Nephron (organoid): Measurements from ENCODE around the gene AKIRIN2.
"Not testable (repeated sequence)": the region's sequence is repeated elsewhere in the genome, so short reads cannot be mapped to it uniquely, and the experiment has no call there.

ENCODE experiments used
- H3K27ac Mint-ChIP-seq, 3 experiments: 2 replicates each; pipeline ENCODE4 v1.8.0; 2020; ENCODE audit warnings: mixed read lengths in 3 of 3, mild to moderate bottlenecking in 2 of 3, moderate library complexity in 1 of 3
- H3K27me3 Mint-ChIP-seq: 2 replicates; pipeline ENCODE4 v1.8.0; 2021; ENCODE audit warnings: low read depth, mild to moderate bottlenecking, moderate library complexity, mixed read lengths
- H3K36me3 Mint-ChIP-seq: 2 replicates; pipeline ENCODE4 v1.8.0; 2020; ENCODE audit warnings: low read depth, mixed read lengths
- H3K4me1 Mint-ChIP-seq: 2 replicates; pipeline ENCODE4 v1.8.0; 2020; ENCODE audit warnings: mixed read lengths
- H3K4me3 Mint-ChIP-seq, 3 experiments: 2 replicates each; pipeline ENCODE4 v1.8.0; 2020; ENCODE audit warnings: mild to moderate bottlenecking in 3 of 3, mixed read lengths in 3 of 3, moderate library complexity in 2 of 3
- H3K9me3 Mint-ChIP-seq: 2 replicates; pipeline ENCODE4 v1.8.0; 2020; ENCODE audit warnings: mixed read lengths
- TF ChIP-seq, protein P1 (sequence below), 3 experiments: fragments of 200-600 bp; sonication (generic); IDR thresholded peaks; one replicate each; pipeline ENCODE4 v1.5.0; 2021; ENCODE audit warnings: antibody characterized with exemption in 3 of 3; ENCODE audit not compliant: unreplicated experiment in 3 of 3

AKIRIN2 gene

DNA sequence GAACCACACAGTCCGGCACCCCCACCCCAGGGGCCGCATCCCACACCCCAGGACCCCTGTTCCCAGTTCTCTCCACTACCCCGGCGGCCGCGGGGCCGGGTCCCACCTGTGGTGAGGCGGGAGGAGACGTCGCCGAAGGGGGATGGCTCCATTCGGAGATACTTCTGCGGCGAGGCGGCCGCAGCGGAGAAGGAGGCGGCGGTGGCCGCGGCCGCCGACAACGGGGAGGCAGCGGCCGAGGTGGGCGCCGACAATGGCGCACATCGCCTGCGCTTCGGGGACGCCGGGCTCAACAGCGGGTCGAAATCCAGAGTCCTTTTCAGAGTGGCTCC, 723 bp downstream of the AKIRIN2 start:
- Mint-ChIP-seq H3K4me3 (peak overlapping the region; percentile 90 to 97 (median 95)), H3K27ac (peak overlapping the region; percentile 98 to 99 (median 99)), H3K27me3 (no peaks in the 10 kb centered on the region), H3K36me3 (peaks cover 3% of the 10 kb centered on the region), H3K4me1 (peaks cover 29% of the 10 kb centered on the region), H3K9me3 (no peaks in the 10 kb centered on the region)
- TF ChIP-seq, protein P1, sequence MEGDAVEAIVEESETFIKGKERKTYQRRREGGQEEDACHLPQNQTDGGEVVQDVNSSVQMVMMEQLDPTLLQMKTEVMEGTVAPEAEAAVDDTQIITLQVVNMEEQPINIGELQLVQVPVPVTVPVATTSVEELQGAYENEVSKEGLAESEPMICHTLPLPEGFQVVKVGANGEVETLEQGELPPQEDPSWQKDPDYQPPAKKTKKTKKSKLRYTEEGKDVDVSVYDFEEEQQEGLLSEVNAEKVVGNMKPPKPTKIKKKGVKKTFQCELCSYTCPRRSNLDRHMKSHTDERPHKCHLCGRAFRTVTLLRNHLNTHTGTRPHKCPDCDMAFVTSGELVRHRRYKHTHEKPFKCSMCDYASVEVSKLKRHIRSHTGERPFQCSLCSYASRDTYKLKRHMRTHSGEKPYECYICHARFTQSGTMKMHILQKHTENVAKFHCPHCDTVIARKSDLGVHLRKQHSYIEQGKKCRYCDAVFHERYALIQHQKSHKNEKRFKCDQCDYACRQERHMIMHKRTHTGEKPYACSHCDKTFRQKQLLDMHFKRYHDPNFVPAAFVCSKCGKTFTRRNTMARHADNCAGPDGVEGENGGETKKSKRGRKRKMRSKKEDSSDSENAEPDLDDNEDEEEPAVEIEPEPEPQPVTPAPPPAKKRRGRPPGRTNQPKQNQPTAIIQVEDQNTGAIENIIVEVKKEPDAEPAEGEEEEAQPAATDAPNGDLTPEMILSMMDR (IDR thresholded peaks at IDR 0.05; ENCODE audit: unreplicated experiment in 3 of 3): no peak

DNA sequence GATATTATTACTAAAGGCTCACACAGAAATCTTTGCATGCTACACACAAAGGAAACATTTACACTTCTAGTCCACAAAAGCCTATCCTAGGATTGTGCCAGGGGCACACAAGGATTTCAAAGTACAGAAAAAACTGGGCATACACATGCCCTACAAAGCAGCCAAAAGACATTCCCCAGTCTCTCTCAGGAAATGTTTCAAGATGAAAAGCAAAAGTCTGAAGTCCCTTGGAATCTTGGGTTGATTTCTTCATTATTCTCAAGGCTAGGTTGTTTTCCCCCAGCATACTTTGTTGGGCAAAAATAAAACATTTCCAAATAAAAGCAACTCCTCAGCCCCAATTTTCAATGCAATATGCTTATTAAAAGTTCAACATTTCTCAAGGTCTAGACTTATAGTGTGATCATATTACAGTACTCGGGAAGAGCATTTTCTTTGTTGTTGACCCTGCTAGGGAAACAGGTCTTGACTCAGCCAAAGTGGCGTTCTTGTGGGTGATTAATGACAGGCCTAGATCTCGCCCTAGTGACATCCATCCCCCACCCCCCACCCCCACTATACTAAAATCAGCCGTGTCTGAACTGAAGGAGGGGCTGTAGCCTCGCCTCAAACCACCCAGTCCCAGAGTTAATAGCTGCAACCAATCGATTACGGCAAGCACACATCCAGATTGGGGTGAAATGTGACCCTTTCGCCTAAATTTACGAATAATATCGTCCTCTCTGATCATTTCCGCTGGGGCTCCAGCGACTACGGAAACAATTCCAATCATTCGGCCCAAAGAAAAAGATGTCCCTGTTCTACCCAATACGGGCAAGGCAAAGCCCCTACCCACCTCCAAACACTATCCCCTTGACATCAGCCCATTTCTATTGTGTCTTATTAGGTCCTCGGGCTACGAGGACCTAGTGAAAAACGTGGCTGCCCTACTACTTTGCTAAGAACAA, 1.4 kb downstream of the AKIRIN2 start:
- TF ChIP-seq, protein P1 (IDR thresholded peaks at IDR 0.05; ENCODE audit: unreplicated experiment in 3 of 3): no peak
- Mint-ChIP-seq H3K36me3 (peaks cover 3% of the 10 kb centered on the region), H3K27me3 (no peaks in the 10 kb centered on the region), H3K4me1 (peaks cover 35% of the 10 kb centered on the region), H3K27ac (peak overlapping the region; percentile 98 to 99 (median 99)), H3K9me3 (no peaks in the 10 kb centered on the region), H3K4me3 (peak overlapping the region; percentile 90 to 97 (median 95))

DNA sequence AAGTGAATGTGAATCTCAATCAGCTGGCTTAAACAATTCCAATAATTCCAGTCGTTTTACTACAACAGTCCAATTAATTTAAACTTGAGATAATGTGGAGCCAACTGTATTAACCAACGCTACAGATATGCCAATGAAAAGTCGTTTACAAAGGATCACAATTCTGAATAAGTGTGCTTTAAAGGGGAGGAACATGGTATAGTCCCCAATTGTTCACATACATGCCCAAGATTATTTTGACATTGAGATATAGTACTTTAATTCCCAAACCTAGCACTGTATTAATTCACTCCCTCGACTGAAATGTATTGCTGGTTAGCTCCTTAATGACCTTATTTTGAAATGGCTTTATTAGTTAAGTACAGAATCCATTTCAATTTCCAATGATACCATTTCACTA, 2.5 kb downstream of the AKIRIN2 start:
- Mint-ChIP-seq H3K36me3 (peaks cover 3% of the 10 kb centered on the region), H3K27me3 (no peaks in the 10 kb centered on the region), H3K4me3 (peak overlapping the region; percentile 90 to 97 (median 95)), H3K27ac (peak overlapping the region; percentile 33 to 98 (median 61)), H3K9me3 (no peaks in the 10 kb centered on the region), H3K4me1 (peaks cover 39% of the 10 kb centered on the region)
- TF ChIP-seq, protein P1 (IDR thresholded peaks at IDR 0.05; ENCODE audit: unreplicated experiment in 3 of 3): no peak

DNA sequence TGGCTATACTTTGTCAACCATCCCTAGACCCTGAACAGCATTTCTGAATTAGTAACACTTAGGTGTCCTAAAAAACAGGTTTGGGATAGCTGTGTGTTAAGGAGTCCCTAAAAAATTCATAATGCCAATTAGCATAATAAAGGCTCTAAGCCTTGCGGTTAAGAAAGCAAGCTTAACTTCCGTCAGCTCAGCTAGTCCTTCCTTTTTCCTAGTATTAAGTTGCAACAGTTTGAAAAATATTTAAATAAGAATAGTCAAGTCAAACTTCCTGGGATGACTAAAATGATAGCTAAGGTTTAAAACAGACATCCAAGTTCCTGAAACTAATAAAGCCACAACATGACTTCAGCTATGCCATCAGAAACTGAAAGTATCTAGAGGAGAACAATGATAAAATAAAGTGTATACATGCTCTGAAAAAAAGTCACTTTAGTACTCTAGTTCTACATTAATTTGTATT, 3.5 kb downstream of the AKIRIN2 start:
- H3K36me3 Mint-ChIP-seq: peaks cover 3% of the 10 kb centered on the region
- H3K27ac Mint-ChIP-seq: peak overlapping the region; percentile 73 to 86 (median 77)
- H3K4me3 Mint-ChIP-seq: peak overlapping the region; percentile 90 to 97 (median 95)
- no peaks in the 10 kb centered on the region for H3K9me3 Mint-ChIP-seq
- H3K4me1 Mint-ChIP-seq: peaks cover 49% of the 10 kb centered on the region
- H3K27me3 Mint-ChIP-seq: no peaks in the 10 kb centered on the region
- TF ChIP-seq, protein P1 (IDR thresholded peaks at IDR 0.05; ENCODE audit: unreplicated experiment in 3 of 3): no peak

DNA sequence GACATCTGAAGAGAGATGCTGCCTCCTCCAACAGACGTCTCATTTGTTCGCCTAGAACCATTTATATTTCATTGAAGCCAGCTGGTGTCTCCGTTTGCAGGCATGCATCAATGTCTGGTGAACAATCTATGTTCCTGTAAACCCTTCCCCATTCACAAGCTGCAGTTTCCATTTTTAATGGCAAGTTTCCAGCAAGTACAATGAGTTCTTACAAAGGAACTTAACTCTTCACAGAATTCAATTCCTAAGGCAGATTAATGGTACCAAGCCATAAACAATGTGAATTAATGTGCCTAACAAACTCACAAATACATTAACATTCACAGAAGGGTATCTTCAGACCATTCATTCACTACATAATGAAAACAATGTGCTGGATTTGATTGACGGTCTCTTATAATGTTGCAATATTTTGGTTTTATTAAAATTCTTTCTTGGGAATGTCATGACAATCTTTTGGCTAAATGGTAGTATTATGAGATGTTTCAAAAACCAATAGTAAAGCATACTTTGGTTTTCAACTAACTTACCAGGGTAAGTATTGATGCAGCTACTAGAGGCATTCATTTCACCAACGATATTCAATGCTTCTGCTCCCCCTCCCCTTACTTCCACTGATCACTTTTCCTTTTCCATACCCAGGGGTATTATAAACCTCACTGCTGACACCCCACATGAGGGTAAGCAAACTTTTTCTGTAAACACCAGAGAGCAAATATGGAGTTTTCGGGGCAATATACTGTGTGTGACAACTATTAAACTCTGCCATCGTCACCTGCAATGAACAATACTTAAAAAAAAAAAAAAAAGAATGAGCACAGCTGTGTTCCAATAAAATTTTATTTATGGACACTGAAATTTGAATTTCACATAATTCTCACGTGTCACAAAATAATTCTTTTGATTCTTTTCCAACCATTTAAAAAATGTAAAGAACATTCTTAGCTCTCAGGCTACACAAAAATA, 4.2 kb downstream of the AKIRIN2 start:
- Mint-ChIP-seq H3K27ac (peak overlapping the region; percentile 76 to 86 (median 77)), H3K36me3 (peaks cover 3% of the 10 kb centered on the region), H3K4me3 (peak overlapping the region; percentile 90 to 97 (median 95)), H3K27me3 (no peaks in the 10 kb centered on the region), H3K9me3 (no peaks in the 10 kb centered on the region), H3K4me1 (peaks cover 48% of the 10 kb centered on the region)
- TF ChIP-seq, protein P1 (IDR thresholded peaks at IDR 0.05; ENCODE audit: unreplicated experiment in 3 of 3): no peak

DNA sequence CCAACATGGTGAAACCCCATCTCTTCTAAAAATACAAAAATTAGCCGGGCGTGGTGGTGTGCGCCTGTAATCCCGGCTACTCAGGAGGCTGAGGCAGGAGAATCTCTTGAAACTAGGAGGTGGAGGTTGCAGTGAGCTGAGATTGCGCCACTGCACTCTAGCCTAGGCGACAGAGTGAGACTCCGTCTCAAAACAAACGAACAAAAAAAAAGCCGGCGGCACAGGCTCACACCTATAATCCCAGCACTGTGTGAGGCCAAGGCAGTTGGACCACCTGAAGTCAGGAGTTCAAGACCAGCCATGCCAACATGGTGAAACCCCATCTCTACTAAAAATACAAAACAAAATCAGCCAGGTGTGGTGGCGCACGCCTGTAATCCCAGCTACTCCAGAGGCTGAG, 5.2 kb downstream of the AKIRIN2 start:
- H3K4me3 Mint-ChIP-seq, H3K36me3 Mint-ChIP-seq, H3K9me3 Mint-ChIP-seq: not testable (repeated sequence)

More for the DNA sequence above, 5.2 kb downstream of the AKIRIN2 start:
- Mint-ChIP-seq H3K4me1 (peaks cover 48% of the 10 kb centered on the region), H3K27ac (peak overlapping the region in 2 of 3 experiments; percentile 77 to 86)
- H3K27me3 Mint-ChIP-seq: not testable (repeated sequence)
